Coronary artery (tissue), 2 donors: ENCODE data around the gene NARS2.
"Not testable (repeated sequence)": the region's sequence is repeated elsewhere in the genome, so short reads cannot be mapped to it uniquely, and the experiment has no call there.

Experiments used
- DNase-seq: peaks from one replicate; pipeline ENCODE4 v3.0.0-alpha.2; 2017; ENCODE audit warnings: low spot score
- H3K27ac ChIP-seq, 2 donors: fragments of 200-600 bp; sonication (generic); one replicate each; pipeline ENCODE4 v1.5.1; 2016 to 2019
- H3K4me3 ChIP-seq: fragments of 200-600 bp; sonication (generic); 2 replicates; pipeline ENCODE4 v1.5.1; 2016; ENCODE audit warnings: mild to moderate bottlenecking, moderate library complexity
- CTCF ChIP-seq: fragments of 200-600 bp; sonication (generic); IDR thresholded peaks from one replicate; pipeline ENCODE4 v1.5.1; 2019; ENCODE audit warnings: antibody characterized with exemption

Gene NARS2

GRCh38 chr11:78469896-78470295 is 104.8 kb downstream of the NARS2 start:
- no peak for TF ChIP-seq CTCF
- H3K4me3 ChIP-seq, result no peak overlapping the region
- H3K27ac ChIP-seq, result no peak overlapping the region
- DNase-seq, result no peak

GRCh38 chr11:78467931-78468330 is 106.7 kb downstream of the NARS2 start:
- H3K27ac ChIP-seq, result no peak overlapping the region
- no peak for DNase-seq
- no peak for TF ChIP-seq CTCF
- no peak overlapping the region for H3K4me3 ChIP-seq

- TF ChIP-seq CTCF, result no peak
- H3K4me3 ChIP-seq, result no peak overlapping the region
- DNase-seq, result no peak
- H3K27ac ChIP-seq, result no peak overlapping the region
These were observed 107.3 kb downstream of the NARS2 start for GRCh38 chr11:78467370-78467769.

GRCh38 chr11:78465169-78465942 is 109.3 kb downstream of the NARS2 start:
- no peak overlapping the region for H3K4me3 ChIP-seq
- no peak for DNase-seq
- TF ChIP-seq CTCF, result no peak
- H3K27ac ChIP-seq, result no peak overlapping the region

GRCh38 chr11:78464787-78465168 is 109.9 kb downstream of the NARS2 start:
- not testable (repeated sequence) for H3K4me3 ChIP-seq, H3K27ac ChIP-seq, DNase-seq

DNA sequence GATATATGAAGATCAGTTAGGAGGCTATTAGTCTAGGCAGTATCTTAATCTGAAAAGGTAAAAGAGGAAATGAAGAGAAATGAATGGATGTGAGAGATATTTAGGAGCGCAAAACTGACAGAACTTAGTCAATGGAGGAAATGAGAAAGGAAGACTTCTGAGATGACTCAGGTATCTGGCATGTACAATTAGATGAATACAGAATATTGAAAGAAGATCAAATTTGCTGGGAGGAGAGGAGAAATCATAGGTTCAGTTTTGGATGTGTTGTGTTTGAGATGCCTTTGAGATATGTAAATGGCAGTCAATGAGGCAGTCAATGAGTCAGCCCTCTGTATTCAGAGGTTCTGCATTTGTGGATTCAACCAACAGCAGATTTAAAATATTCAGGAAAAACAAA is 114.2 kb downstream of the NARS2 start:
- no peak overlapping the region for H3K4me3 ChIP-seq
- H3K27ac ChIP-seq, result no peak overlapping the region
- TF ChIP-seq CTCF, result no peak
- no peak for DNase-seq

GRCh38 chr11:78459738-78460137 is 114.9 kb downstream of the NARS2 start:
- DNase-seq, result no peak
- Histone ChIP-seq H3K27ac (no peak overlapping the region), H3K4me3 (no peak overlapping the region)
- no peak for TF ChIP-seq CTCF
